22Rv1 (cell line): Measurements from ENCODE around the gene RNF217.

ENCODE experiments used
- CTCF ChIP-seq: fragments of 450-650 bp; IDR thresholded peaks from 2 replicates; pipeline ENCODE4 v1.5.1; 2017; ENCODE audit warnings: mild to moderate bottlenecking
- ZFX ChIP-seq: fragments of 450-650 bp; IDR thresholded peaks from 2 replicates; pipeline ENCODE4 v1.6.1; 2017; ENCODE audit warnings: antibody characterized with exemption, borderline replicate concordance

GRCh38 chr6:124964764-124965105 lies 2.5 kb downstream of the RNF217 start:
- TF ChIP-seq CTCF (no peak), ZFX (no peak)
